WTC11 (cell line): ENCODE measurements around the gene SP100. TPM values are rescaled to one million over a fixed set of nuclear protein-coding genes. Genes with fewer than 3 reads are reported as not detected.

Experiments
- ATAC-seq: fragments of 200-7000 bp; cut with Tn5 transposase; 2 replicates; pipeline ENCODE4 v1.10.0; 2021; ENCODE audit warnings: mild to moderate bottlenecking, moderate library complexity
- CTCF ChIA-PET: fragments of 300-600 bp; sonication (Branson Sonifier 250); formaldehyde crosslinking; loops from one replicate; lab custom pipeline; 2021; ENCODE audit warnings: antibody characterized with exemption; lab: Charles Lee
- POLR2A ChIA-PET: fragments of 350-600 bp; sonication (Branson Sonifier 250); formaldehyde crosslinking; loops from one replicate; lab custom pipeline; 2021; ENCODE audit warnings: antibody characterized with exemption; lab: Charles Lee
- DNase-seq: peaks from one replicate; pipeline ENCODE4 v3.0.0; 2021; ENCODE audit warnings: low spot score
- H3K27ac Mint-ChIP-seq: 2 replicates; pipeline ENCODE4 v1.8.0; 2021; ENCODE audit warnings: mixed read lengths
- H3K27me3 Mint-ChIP-seq: 2 replicates; pipeline ENCODE4 v1.8.0; 2021; ENCODE audit warnings: low read depth, mild to moderate bottlenecking, moderate library complexity, mixed read lengths
- H3K36me3 Mint-ChIP-seq: 2 replicates; pipeline ENCODE4 v1.8.0; 2021; ENCODE audit warnings: mixed read lengths
- H3K4me1 Mint-ChIP-seq: 2 replicates; pipeline ENCODE4 v1.8.0; 2022; ENCODE audit warnings: mixed read lengths
- H3K4me3 Mint-ChIP-seq: 2 replicates; pipeline ENCODE4 v1.8.0; 2021; ENCODE audit warnings: mild to moderate bottlenecking, moderate library complexity, mixed read lengths
- H3K9me3 Mint-ChIP-seq: 2 replicates; pipeline ENCODE4 v1.8.0; 2021; ENCODE audit warnings: mixed read lengths
- CREB1 ChIP-seq: sonication (generic); formaldehyde crosslinking; IDR thresholded peaks from 2 replicates; pipeline ENCODE4 v1.8.0; 2023; ENCODE audit warnings: mild to moderate bottlenecking, missing genetic modification reagents
- EMX1 ChIP-seq: fragments of 250-450 bp; sonication (Bioruptor Pico); IDR thresholded peaks from 2 replicates; pipeline ENCODE4 v1.8.0; 2021; ENCODE audit warnings: mild to moderate bottlenecking
- GRHL2 ChIP-seq: fragments of 250-450 bp; sonication (Bioruptor Pico); IDR thresholded peaks from 2 replicates; pipeline ENCODE4 v1.8.0; 2022; ENCODE audit warnings: mild to moderate bottlenecking, moderate library complexity; ENCODE audit not compliant: insufficient replicate concordance, severe bottlenecking
- MXD4 ChIP-seq: fragments of 250-450 bp; sonication (Bioruptor Pico); IDR thresholded peaks from 2 replicates; pipeline ENCODE4 v1.8.0; 2021; ENCODE audit warnings: mild to moderate bottlenecking, moderate library complexity, borderline replicate concordance
- NFATC4 ChIP-seq: fragments of 250-450 bp; sonication (Bioruptor Pico); IDR thresholded peaks from 2 replicates; pipeline ENCODE4 v1.9.0; 2021; ENCODE audit warnings: mild to moderate bottlenecking
- RELA ChIP-seq: sonication (generic); formaldehyde crosslinking; IDR thresholded peaks from 2 replicates; pipeline ENCODE4 v1.8.1; 2022; ENCODE audit warnings: missing genetic modification reagents, mild to moderate bottlenecking, borderline replicate concordance
- SMAD4 ChIP-seq: sonication (generic); formaldehyde crosslinking; IDR thresholded peaks from 2 replicates; pipeline ENCODE4 v1.8.0; 2022; ENCODE audit warnings: mild to moderate bottlenecking, missing genetic modification reagents
- TEAD1 ChIP-seq: sonication (generic); formaldehyde crosslinking; IDR thresholded peaks from 2 replicates; pipeline ENCODE4 v1.8.0; 2022; ENCODE audit warnings: mild to moderate bottlenecking, missing genetic modification reagents
- TP53 ChIP-seq: sonication (generic); formaldehyde crosslinking; IDR thresholded peaks from 2 replicates; pipeline ENCODE4 v1.8.1; 2023; ENCODE audit warnings: mild to moderate bottlenecking, missing genetic modification reagents
- total RNA-seq: library from RNA; stranded (reverse); gene quantifications from 3 replicates; pipeline ENCODE4 v1.2.3, GENCODE V29; 2021
- TF ChIP-seq, protein P1 (sequence below): sonication (generic); formaldehyde crosslinking; IDR thresholded peaks from 2 replicates; pipeline ENCODE4 v1.8.1; 2022; ENCODE audit warnings: low read depth, mild to moderate bottlenecking, moderate library complexity, missing genetic modification reagents, borderline replicate concordance
- TF ChIP-seq, protein P2 (sequence below): sonication (generic); formaldehyde crosslinking; IDR thresholded peaks from 2 replicates; pipeline ENCODE4 v1.8.0; 2023; ENCODE audit warnings: mild to moderate bottlenecking, missing genetic modification reagents
- TF ChIP-seq, protein P3 (sequence below): sonication (generic); formaldehyde crosslinking; conservative IDR thresholded peaks from 2 replicates; pipeline ENCODE4 v1.8.1; 2022; ENCODE audit warnings: mild to moderate bottlenecking, missing genetic modification reagents
- TF ChIP-seq, protein P4 (sequence below): sonication (generic); formaldehyde crosslinking; IDR thresholded peaks from 2 replicates; pipeline ENCODE4 v1.8.0; 2022; ENCODE audit warnings: mild to moderate bottlenecking, missing genetic modification reagents
- TF ChIP-seq, protein P5 (sequence below): sonication (generic); formaldehyde crosslinking; IDR thresholded peaks from 2 replicates; pipeline ENCODE4 v1.8.1; 2022; ENCODE audit warnings: low read depth, missing genetic modification reagents, borderline replicate concordance
- TF ChIP-seq, protein P6 (sequence below): sonication (generic); formaldehyde crosslinking; IDR thresholded peaks from 2 replicates; pipeline ENCODE4 v1.8.0; 2023; ENCODE audit warnings: missing genetic modification reagents
- TF ChIP-seq, protein P7 (sequence below): fragments of 250-450 bp; sonication (Bioruptor Pico); IDR thresholded peaks from 2 replicates; pipeline ENCODE4 v1.8.0; 2021; ENCODE audit warnings: mild to moderate bottlenecking
- TF ChIP-seq, protein P8 (sequence below): sonication (generic); formaldehyde crosslinking; IDR thresholded peaks from 2 replicates; pipeline ENCODE4 v1.8.1; 2023; ENCODE audit warnings: mild to moderate bottlenecking, missing genetic modification reagents, moderate library complexity
- TF ChIP-seq, protein P9 (sequence below): fragments of 250-450 bp; sonication (Bioruptor Pico); IDR thresholded peaks from 2 replicates; pipeline ENCODE4 v1.9.0; 2021; ENCODE audit warnings: moderate library complexity, mild to moderate bottlenecking, inconsistent platforms, borderline replicate concordance

SP100 gene
- total RNA-seq, 1 experiment from 2014 or later = 1.3 TPM

DNA sequence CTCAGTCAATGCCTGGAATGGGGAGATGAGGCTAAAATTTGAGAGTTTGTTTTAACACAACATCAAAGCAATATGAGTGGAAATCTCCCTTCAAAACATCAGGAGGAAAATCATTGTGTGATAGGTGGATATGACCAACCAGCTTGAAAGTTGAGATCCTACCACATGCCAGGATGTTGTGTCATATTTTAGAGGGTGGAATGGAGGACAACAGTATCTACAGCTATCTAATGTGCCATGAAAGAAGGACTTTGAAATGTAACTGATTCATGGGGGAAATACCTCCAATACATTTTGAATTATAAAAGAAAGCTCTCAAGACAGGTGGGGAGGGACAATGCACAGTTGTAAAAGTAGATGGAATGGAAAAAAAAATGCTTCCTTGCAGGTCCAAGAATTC is 87.8 kb downstream of the SP100 start:
- no peak overlapping the region for H3K27ac Mint-ChIP-seq
- H3K4me3 Mint-ChIP-seq = no peak overlapping the region
- peaks cover 26% of the 10 kb centered on the region for H3K4me1 Mint-ChIP-seq
- H3K9me3 Mint-ChIP-seq = peaks cover 15% of the 10 kb centered on the region
- no peaks in the 10 kb centered on the region for H3K36me3 Mint-ChIP-seq
- POLR2A ChIA-PET = no interaction called here
- TF ChIP-seq, protein P1, sequence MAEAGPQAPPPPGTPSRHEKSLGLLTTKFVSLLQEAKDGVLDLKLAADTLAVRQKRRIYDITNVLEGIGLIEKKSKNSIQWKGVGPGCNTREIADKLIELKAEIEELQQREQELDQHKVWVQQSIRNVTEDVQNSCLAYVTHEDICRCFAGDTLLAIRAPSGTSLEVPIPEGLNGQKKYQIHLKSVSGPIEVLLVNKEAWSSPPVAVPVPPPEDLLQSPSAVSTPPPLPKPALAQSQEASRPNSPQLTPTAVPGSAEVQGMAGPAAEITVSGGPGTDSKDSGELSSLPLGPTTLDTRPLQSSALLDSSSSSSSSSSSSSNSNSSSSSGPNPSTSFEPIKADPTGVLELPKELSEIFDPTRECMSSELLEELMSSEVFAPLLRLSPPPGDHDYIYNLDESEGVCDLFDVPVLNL = no peak
- TF ChIP-seq, protein P2, sequence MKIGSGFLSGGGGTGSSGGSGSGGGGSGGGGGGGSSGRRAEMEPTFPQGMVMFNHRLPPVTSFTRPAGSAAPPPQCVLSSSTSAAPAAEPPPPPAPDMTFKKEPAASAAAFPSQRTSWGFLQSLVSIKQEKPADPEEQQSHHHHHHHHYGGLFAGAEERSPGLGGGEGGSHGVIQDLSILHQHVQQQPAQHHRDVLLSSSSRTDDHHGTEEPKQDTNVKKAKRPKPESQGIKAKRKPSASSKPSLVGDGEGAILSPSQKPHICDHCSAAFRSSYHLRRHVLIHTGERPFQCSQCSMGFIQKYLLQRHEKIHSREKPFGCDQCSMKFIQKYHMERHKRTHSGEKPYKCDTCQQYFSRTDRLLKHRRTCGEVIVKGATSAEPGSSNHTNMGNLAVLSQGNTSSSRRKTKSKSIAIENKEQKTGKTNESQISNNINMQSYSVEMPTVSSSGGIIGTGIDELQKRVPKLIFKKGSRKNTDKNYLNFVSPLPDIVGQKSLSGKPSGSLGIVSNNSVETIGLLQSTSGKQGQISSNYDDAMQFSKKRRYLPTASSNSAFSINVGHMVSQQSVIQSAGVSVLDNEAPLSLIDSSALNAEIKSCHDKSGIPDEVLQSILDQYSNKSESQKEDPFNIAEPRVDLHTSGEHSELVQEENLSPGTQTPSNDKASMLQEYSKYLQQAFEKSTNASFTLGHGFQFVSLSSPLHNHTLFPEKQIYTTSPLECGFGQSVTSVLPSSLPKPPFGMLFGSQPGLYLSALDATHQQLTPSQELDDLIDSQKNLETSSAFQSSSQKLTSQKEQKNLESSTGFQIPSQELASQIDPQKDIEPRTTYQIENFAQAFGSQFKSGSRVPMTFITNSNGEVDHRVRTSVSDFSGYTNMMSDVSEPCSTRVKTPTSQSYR (CRISPR knock-in tag) = no peak
- TF ChIP-seq RELA = no peak
- TF ChIP-seq TEAD1 = no peak
- no peak for TF ChIP-seq GRHL2
- TF ChIP-seq, protein P3, sequence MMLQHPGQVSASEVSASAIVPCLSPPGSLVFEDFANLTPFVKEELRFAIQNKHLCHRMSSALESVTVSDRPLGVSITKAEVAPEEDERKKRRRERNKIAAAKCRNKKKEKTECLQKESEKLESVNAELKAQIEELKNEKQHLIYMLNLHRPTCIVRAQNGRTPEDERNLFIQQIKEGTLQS (CRISPR knock-in tag) = no peak
- no peak for TF ChIP-seq MXD4
- TF ChIP-seq SMAD4 (CRISPR knock-in tag) = no peak
- TF ChIP-seq, protein P4, sequence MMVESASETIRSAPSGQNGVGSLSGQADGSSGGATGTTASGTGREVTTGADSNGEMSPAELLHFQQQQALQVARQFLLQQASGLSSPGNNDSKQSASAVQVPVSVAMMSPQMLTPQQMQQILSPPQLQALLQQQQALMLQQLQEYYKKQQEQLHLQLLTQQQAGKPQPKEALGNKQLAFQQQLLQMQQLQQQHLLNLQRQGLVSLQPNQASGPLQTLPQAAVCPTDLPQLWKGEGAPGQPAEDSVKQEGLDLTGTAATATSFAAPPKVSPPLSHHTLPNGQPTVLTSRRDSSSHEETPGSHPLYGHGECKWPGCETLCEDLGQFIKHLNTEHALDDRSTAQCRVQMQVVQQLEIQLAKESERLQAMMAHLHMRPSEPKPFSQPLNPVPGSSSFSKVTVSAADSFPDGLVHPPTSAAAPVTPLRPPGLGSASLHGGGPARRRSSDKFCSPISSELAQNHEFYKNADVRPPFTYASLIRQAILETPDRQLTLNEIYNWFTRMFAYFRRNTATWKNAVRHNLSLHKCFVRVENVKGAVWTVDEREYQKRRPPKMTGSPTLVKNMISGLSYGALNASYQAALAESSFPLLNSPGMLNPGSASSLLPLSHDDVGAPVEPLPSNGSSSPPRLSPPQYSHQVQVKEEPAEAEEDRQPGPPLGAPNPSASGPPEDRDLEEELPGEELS (CRISPR knock-in tag) = no peak
- TF ChIP-seq, protein P5, sequence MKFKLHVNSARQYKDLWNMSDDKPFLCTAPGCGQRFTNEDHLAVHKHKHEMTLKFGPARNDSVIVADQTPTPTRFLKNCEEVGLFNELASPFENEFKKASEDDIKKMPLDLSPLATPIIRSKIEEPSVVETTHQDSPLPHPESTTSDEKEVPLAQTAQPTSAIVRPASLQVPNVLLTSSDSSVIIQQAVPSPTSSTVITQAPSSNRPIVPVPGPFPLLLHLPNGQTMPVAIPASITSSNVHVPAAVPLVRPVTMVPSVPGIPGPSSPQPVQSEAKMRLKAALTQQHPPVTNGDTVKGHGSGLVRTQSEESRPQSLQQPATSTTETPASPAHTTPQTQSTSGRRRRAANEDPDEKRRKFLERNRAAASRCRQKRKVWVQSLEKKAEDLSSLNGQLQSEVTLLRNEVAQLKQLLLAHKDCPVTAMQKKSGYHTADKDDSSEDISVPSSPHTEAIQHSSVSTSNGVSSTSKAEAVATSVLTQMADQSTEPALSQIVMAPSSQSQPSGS (CRISPR knock-in tag) = no peak
- TF ChIP-seq, protein P6, sequence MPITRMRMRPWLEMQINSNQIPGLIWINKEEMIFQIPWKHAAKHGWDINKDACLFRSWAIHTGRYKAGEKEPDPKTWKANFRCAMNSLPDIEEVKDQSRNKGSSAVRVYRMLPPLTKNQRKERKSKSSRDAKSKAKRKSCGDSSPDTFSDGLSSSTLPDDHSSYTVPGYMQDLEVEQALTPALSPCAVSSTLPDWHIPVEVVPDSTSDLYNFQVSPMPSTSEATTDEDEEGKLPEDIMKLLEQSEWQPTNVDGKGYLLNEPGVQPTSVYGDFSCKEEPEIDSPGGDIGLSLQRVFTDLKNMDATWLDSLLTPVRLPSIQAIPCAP = no peak
- TF ChIP-seq, protein P7, sequence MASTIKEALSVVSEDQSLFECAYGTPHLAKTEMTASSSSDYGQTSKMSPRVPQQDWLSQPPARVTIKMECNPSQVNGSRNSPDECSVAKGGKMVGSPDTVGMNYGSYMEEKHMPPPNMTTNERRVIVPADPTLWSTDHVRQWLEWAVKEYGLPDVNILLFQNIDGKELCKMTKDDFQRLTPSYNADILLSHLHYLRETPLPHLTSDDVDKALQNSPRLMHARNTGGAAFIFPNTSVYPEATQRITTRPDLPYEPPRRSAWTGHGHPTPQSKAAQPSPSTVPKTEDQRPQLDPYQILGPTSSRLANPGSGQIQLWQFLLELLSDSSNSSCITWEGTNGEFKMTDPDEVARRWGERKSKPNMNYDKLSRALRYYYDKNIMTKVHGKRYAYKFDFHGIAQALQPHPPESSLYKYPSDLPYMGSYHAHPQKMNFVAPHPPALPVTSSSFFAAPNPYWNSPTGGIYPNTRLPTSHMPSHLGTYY (CRISPR knock-in tag) = no peak
- TF ChIP-seq TP53 (CRISPR knock-in tag) = no peak
- TF ChIP-seq NFATC4 (CRISPR knock-in tag) = no peak
- TF ChIP-seq, protein P8, sequence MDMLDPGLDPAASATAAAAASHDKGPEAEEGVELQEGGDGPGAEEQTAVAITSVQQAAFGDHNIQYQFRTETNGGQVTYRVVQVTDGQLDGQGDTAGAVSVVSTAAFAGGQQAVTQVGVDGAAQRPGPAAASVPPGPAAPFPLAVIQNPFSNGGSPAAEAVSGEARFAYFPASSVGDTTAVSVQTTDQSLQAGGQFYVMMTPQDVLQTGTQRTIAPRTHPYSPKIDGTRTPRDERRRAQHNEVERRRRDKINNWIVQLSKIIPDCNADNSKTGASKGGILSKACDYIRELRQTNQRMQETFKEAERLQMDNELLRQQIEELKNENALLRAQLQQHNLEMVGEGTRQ (CRISPR knock-in tag) = no peak
- TF ChIP-seq EMX1 (CRISPR knock-in tag) = no peak
- TF ChIP-seq CREB1 (CRISPR knock-in tag) = no peak
- TF ChIP-seq, protein P9, sequence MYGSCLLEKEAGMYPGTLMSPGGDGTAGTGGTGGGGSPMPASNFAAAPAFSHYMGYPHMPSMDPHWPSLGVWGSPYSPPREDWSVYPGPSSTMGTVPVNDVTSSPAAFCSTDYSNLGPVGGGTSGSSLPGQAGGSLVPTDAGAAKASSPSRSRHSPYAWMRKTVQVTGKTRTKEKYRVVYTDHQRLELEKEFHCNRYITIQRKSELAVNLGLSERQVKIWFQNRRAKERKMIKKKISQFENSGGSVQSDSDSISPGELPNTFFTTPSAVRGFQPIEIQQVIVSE (CRISPR knock-in tag) = no peak
- H3K27me3 Mint-ChIP-seq = no peaks in the 10 kb centered on the region
- no peak for ATAC-seq
- no peak for DNase-seq
- CTCF ChIA-PET = no interaction called here
